CD8-positive, alpha-beta memory T cell (primary cell): ENCODE data around the gene ERC2. TPM values are rescaled to one million over a fixed set of nuclear protein-coding genes. Genes with fewer than 3 reads are reported as not detected.

Experiments
- CTCF ChIA-PET: fragments of 350-600 bp; sonication (Branson Sonifier 250); formaldehyde crosslinking; loops from one replicate; lab custom pipeline; 2021; ENCODE audit warnings: antibody characterized with exemption; lab: Charles Lee
- POLR2A ChIA-PET: fragments of 350-600 bp; sonication (Branson Sonifier 250); formaldehyde crosslinking; loops from one replicate; lab custom pipeline; 2021; ENCODE audit warnings: antibody characterized with exemption; lab: Charles Lee
- DNase-seq, 5 donors: peaks; one replicate each; pipeline versions ENCODE4 v3.0.0 to v3.0.0-alpha.2; 2020 to 2022; ENCODE audit warnings: mixed read lengths in 1 of 5
- H3K27ac ChIP-seq: one replicate; pipeline ENCODE4 v1.7.0; 2013; ENCODE audit warnings: low read depth, mild to moderate bottlenecking, low read length, moderate library complexity
- H3K27me3 ChIP-seq: 2 replicates; pipeline ENCODE4 v1.7.0; 2013; ENCODE audit warnings: low read length, mild to moderate bottlenecking; ENCODE audit not compliant: insufficient read depth, poor library complexity, severe bottlenecking
- H3K36me3 ChIP-seq: 2 replicates; pipeline ENCODE4 v1.7.0; 2013; ENCODE audit warnings: mild to moderate bottlenecking, low read length, moderate library complexity; ENCODE audit not compliant: insufficient read depth
- H3K4me1 ChIP-seq: 2 replicates; pipeline ENCODE4 v1.7.0; 2013; ENCODE audit warnings: mild to moderate bottlenecking, low read length, moderate library complexity; ENCODE audit not compliant: insufficient read depth
- H3K4me3 ChIP-seq: 2 replicates; pipeline ENCODE4 v1.7.0; 2013; ENCODE audit warnings: mild to moderate bottlenecking, low read length
- H3K9me3 ChIP-seq: 2 replicates; pipeline ENCODE4 v1.7.0; 2013; ENCODE audit warnings: mild to moderate bottlenecking, low read length
- H3K27ac Mint-ChIP-seq, 8 donors: one replicate each; pipeline ENCODE4 v1.8.0; 2020 to 2021; ENCODE audit warnings: mixed read lengths in 8 of 8, mild to moderate bottlenecking in 6 of 8, inconsistent platforms in 3 of 8, moderate library complexity in 3 of 8
- H3K27me3 Mint-ChIP-seq, 2 donors: one replicate each; pipeline ENCODE4 v1.8.0; 2020 to 2021; ENCODE audit warnings: mixed read lengths in 2 of 2, mild to moderate bottlenecking in 1 of 2, moderate library complexity in 1 of 2
- H3K36me3 Mint-ChIP-seq, 3 donors: one replicate each; pipeline ENCODE4 v1.8.0; 2020 to 2021; ENCODE audit warnings: mixed read lengths in 3 of 3, inconsistent platforms in 1 of 3, mild to moderate bottlenecking in 1 of 3
- H3K4me1 Mint-ChIP-seq, 3 donors: one replicate each; pipeline ENCODE4 v1.8.0; 2020 to 2021; ENCODE audit warnings: mixed read lengths in 3 of 3, inconsistent platforms in 1 of 3, mild to moderate bottlenecking in 1 of 3
- H3K4me3 Mint-ChIP-seq, 7 donors: one replicate each; pipeline ENCODE4 v1.8.0; 2020 to 2021; ENCODE audit warnings: mixed read lengths in 7 of 7, mild to moderate bottlenecking in 6 of 7, moderate library complexity in 4 of 7, inconsistent platforms in 2 of 7
- H3K9me3 Mint-ChIP-seq, 5 donors: one replicate each; pipeline ENCODE4 v1.8.0; 2020 to 2022; ENCODE audit warnings: mixed read lengths in 5 of 5, mild to moderate bottlenecking in 3 of 5, moderate library complexity in 2 of 5, inconsistent platforms in 1 of 5
- polyA plus RNA-seq: library from polyadenylated mRNA; unstranded; fragments of 300-500 nt; fragmentation: Illumina TruSeq; gene quantifications from one replicate; pipeline ENCODE4 v1.2.3, GENCODE V29; 2021
- total RNA-seq, 2 experiments: library from RNA; stranded (reverse); gene quantifications; one replicate each; pipeline ENCODE4 v1.2.3, GENCODE V29; 2021

ERC2 gene
- total and polyA plus RNA-seq, 3 experiments from 2014 or later = not detected

- H3K36me3 ChIP-seq = no peaks in the 10 kb centered on the region
- DNase-seq = no peak
- ChIA-PET POLR2A (no interaction called here), CTCF (no interaction called here)
- H3K36me3 Mint-ChIP-seq = peaks cover 0 to 1% (median 0%) of the 10 kb centered on the region in 3 donors
- no peaks in the 10 kb centered on the region for H3K4me1 Mint-ChIP-seq
- H3K4me3 Mint-ChIP-seq = no peak overlapping the region
- H3K27ac ChIP-seq = no peak overlapping the region
- H3K9me3 Mint-ChIP-seq = peaks cover 0 to 4% (median 0%) of the 10 kb centered on the region in 5 donors
- H3K9me3 ChIP-seq = no peaks in the 10 kb centered on the region
- H3K27me3 Mint-ChIP-seq = peaks cover 0 to 2% of the 10 kb centered on the region in 2 donors
- H3K27me3 ChIP-seq = no peaks in the 10 kb centered on the region
- H3K27ac Mint-ChIP-seq = no peak overlapping the region
- no peak overlapping the region for H3K4me3 ChIP-seq
- H3K4me1 ChIP-seq = no peaks in the 10 kb centered on the region
These were observed 754.2 kb downstream of the ERC2 start for GRCh38 chr3:55714057-55714456.

DNA sequence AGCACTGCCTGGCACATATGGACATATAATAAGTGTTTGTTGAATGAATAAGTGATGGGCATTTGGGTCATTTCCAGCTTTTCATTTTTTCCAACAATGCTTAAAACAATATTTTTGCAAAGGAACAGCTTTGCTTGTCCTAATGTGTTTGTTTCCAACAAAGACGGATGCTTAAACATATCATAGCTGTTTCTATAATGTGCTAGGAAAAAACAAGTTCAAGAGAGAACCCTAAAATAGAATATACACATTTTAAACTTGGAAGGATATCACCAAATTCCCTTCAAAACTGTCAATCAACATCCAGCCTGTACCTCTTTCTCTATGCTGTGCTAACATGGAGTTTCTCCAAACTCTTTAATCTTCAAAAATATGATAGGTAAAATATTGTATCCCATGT lies 756.6 kb downstream of the ERC2 start:
- H3K36me3 Mint-ChIP-seq = peaks cover 0 to 1% (median 0%) of the 10 kb centered on the region in 3 donors
- no peak for DNase-seq
- Histone ChIP-seq H3K36me3 (no peaks in the 10 kb centered on the region), H3K27me3 (no peaks in the 10 kb centered on the region), H3K4me1 (no peaks in the 10 kb centered on the region), H3K27ac (no peak overlapping the region), H3K9me3 (no peaks in the 10 kb centered on the region), H3K4me3 (no peak overlapping the region)
- peaks cover 0 to 2% (median 0%) of the 10 kb centered on the region in 5 donors for H3K9me3 Mint-ChIP-seq
- H3K4me1 Mint-ChIP-seq = no peaks in the 10 kb centered on the region
- H3K4me3 Mint-ChIP-seq = no peak overlapping the region
- H3K27ac Mint-ChIP-seq = no peak overlapping the region
- ChIA-PET CTCF (no interaction called here), POLR2A (no interaction called here)
- H3K27me3 Mint-ChIP-seq = peaks cover 0 to 2% of the 10 kb centered on the region in 2 donors

DNA sequence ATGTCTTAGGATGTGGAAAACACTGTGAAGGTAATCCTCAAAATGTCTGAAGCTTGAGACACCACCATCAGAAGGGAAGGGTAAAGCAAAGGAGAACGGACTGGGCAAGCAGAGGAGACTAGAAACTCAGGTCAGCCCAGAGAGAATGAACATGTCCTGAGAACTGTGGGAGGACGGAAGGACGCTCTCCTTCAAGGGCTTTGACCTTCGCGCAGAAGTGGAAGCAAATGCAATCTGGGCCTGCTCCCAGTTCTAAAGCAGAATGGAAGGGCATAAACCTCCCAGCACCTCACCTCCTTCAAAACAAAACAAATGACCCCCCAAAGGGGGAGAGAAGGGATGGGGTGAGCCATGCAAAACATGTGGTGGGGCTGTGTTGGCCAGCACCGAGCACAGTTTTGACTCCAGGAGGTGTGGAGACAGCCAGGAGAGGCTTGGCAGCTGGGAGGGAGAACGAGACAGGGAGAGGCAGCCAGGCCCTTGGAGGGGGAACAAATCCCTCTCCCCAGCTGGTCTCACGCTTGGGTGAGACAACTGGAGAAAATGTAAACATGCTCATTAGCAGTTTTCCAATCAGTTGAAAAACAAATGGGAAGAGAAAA lies 758.8 kb downstream of the ERC2 start:
- H3K27me3 ChIP-seq = no peaks in the 10 kb centered on the region
- no peak overlapping the region for H3K27ac ChIP-seq
- H3K9me3 Mint-ChIP-seq = peaks cover 0 to 2% (median 0%) of the 10 kb centered on the region in 5 donors
- no peaks in the 10 kb centered on the region for H3K36me3 ChIP-seq
- H3K4me3 ChIP-seq = no peak overlapping the region
- no peak for DNase-seq
- ChIA-PET CTCF (no interaction called here), POLR2A (no interaction called here)
- H3K4me1 ChIP-seq = no peaks in the 10 kb centered on the region
- H3K9me3 ChIP-seq = no peaks in the 10 kb centered on the region
- H3K4me3 Mint-ChIP-seq = no peak overlapping the region
- no peak overlapping the region for H3K27ac Mint-ChIP-seq
- peaks cover 0 to 1% (median 0%) of the 10 kb centered on the region in 3 donors for H3K36me3 Mint-ChIP-seq
- H3K4me1 Mint-ChIP-seq = no peaks in the 10 kb centered on the region
- H3K27me3 Mint-ChIP-seq = no peaks in the 10 kb centered on the region

DNA sequence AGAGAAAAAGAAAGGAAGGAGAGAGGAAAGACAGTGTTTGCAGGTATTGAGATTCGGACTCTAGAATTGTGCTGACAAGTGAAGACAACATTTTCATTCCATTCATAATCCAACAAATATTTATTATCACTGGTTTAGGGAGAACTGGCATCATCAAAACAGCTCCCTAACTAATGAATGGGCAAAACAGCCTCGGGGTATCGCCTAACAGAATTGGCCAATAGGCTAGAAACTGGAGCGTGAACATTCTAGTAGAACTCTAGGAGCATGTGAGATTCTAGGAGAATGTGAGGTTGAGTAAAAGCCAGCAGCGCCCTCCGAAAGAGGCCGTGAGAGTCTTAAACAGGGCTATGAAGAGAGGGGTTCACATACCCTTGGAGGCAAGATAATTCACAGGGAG lies 759.3 kb downstream of the ERC2 start:
- POLR2A ChIA-PET = no interaction called here
- H3K27ac Mint-ChIP-seq = no peak overlapping the region
- no peak for DNase-seq

GRCh38 chr3:55708242-55708641 lies 760.0 kb downstream of the ERC2 start:
- Mint-ChIP-seq H3K27me3 (no peaks in the 10 kb centered on the region), H3K4me3 (no peak overlapping the region), H3K27ac (no peak overlapping the region), H3K36me3 (peaks cover 0 to 1% (median 0%) of the 10 kb centered on the region in 3 donors), H3K4me1 (no peaks in the 10 kb centered on the region), H3K9me3 (peaks cover 0 to 5% (median 0%) of the 10 kb centered on the region in 5 donors)
- ChIA-PET CTCF (no interaction called here), POLR2A (no interaction called here)
- Histone ChIP-seq H3K27ac (no peak overlapping the region), H3K9me3 (no peaks in the 10 kb centered on the region), H3K27me3 (no peaks in the 10 kb centered on the region), H3K4me1 (no peaks in the 10 kb centered on the region), H3K36me3 (no peaks in the 10 kb centered on the region), H3K4me3 (no peak overlapping the region)
- no peak for DNase-seq

More for the DNA sequence above, 759.3 kb downstream of the ERC2 start:
- no peaks in the 10 kb centered on the region for H3K9me3 ChIP-seq
- no peak overlapping the region for H3K27ac ChIP-seq
- no peaks in the 10 kb centered on the region for H3K27me3 ChIP-seq
- peaks cover 0 to 1% (median 0%) of the 10 kb centered on the region in 3 donors for H3K36me3 Mint-ChIP-seq
- no peaks in the 10 kb centered on the region for H3K27me3 Mint-ChIP-seq
- H3K4me1 Mint-ChIP-seq = no peaks in the 10 kb centered on the region
- no peaks in the 10 kb centered on the region for H3K4me1 ChIP-seq
- no peak overlapping the region for H3K4me3 ChIP-seq
- no peaks in the 10 kb centered on the region for H3K36me3 ChIP-seq
- peaks cover 0 to 2% (median 0%) of the 10 kb centered on the region in 5 donors for H3K9me3 Mint-ChIP-seq
- no peak overlapping the region for H3K4me3 Mint-ChIP-seq
- CTCF ChIA-PET = no interaction called here

- no peaks in the 10 kb centered on the region for H3K36me3 ChIP-seq
- H3K27me3 ChIP-seq = no peaks in the 10 kb centered on the region
- ChIA-PET POLR2A (no interaction called here), CTCF (no interaction called here)
- Mint-ChIP-seq H3K9me3 (peaks cover 0 to 6% (median 0%) of the 10 kb centered on the region in 5 donors), H3K36me3 (no peaks in the 10 kb centered on the region), H3K4me1 (no peaks in the 10 kb centered on the region), H3K27ac (no peak overlapping the region), H3K4me3 (no peak overlapping the region), H3K27me3 (peaks cover 0 to 2% of the 10 kb centered on the region in 2 donors)
- no peaks in the 10 kb centered on the region for H3K9me3 ChIP-seq
- H3K27ac ChIP-seq = no peak overlapping the region
- H3K4me3 ChIP-seq = no peak overlapping the region
- no peak for DNase-seq
- H3K4me1 ChIP-seq = no peaks in the 10 kb centered on the region
These were observed 763.7 kb downstream of the ERC2 start for GRCh38 chr3:55704521-55704920.

- Histone ChIP-seq H3K4me1 (no peaks in the 10 kb centered on the region), H3K9me3 (no peaks in the 10 kb centered on the region), H3K27ac (no peak overlapping the region), H3K27me3 (no peaks in the 10 kb centered on the region), H3K4me3 (no peak overlapping the region), H3K36me3 (no peaks in the 10 kb centered on the region)
- ChIA-PET POLR2A (no interaction called here), CTCF (no interaction called here)
- no peaks in the 10 kb centered on the region for H3K4me1 Mint-ChIP-seq
- no peak overlapping the region for H3K27ac Mint-ChIP-seq
- DNase-seq = no peak
- peaks cover 0 to 2% of the 10 kb centered on the region in 2 donors for H3K27me3 Mint-ChIP-seq
- H3K9me3 Mint-ChIP-seq = peaks cover 0 to 4% (median 0%) of the 10 kb centered on the region in 5 donors
- H3K36me3 Mint-ChIP-seq = no peaks in the 10 kb centered on the region
- no peak overlapping the region for H3K4me3 Mint-ChIP-seq
These were observed 765.4 kb downstream of the ERC2 start for GRCh38 chr3:55702822-55703221.

DNA sequence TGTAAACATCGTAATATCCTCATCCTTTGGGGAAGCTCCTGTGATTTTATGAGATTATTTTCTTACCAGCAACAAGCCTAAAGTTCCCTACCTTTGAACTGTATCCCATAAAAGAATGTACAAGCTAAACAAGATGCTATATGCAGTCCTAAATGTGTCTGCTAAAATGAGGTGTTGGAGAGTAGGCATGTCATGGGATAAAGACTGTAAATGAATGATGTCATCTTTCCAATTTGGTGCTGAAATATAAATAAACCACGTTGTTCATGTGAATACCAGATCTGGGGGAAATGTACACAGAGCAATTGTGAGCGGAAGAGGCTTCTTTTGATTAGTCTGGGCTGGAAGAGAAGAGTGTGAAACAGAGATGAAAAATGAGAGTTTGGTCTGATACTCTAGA lies 766.3 kb downstream of the ERC2 start:
- ChIA-PET POLR2A (no interaction called here), CTCF (no interaction called here)
- H3K9me3 ChIP-seq = no peaks in the 10 kb centered on the region
- H3K36me3 ChIP-seq = no peaks in the 10 kb centered on the region
- no peaks in the 10 kb centered on the region for H3K4me1 ChIP-seq
- H3K27ac ChIP-seq = no peak overlapping the region
- Mint-ChIP-seq H3K27ac (no peak overlapping the region), H3K4me3 (no peak overlapping the region), H3K27me3 (peaks cover 0 to 2% of the 10 kb centered on the region in 2 donors), H3K36me3 (no peaks in the 10 kb centered on the region), H3K9me3 (peaks cover 0 to 4% (median 0%) of the 10 kb centered on the region in 5 donors), H3K4me1 (no peaks in the 10 kb centered on the region)
- H3K4me3 ChIP-seq = no peak overlapping the region
- H3K27me3 ChIP-seq = no peaks in the 10 kb centered on the region
- DNase-seq = no peak
